GM19452 (cell line): Measurements from ENCODE around the gene VAV3.
"Not testable (repeated sequence)": the region's sequence is repeated elsewhere in the genome, so short reads cannot be mapped to it uniquely, and the experiment has no call there.

Experiments used
- ATAC-seq: cut with Tn5 transposase; IDR thresholded peaks from one replicate; pipeline ENCODE4 v1.9.1; 2021; ENCODE audit not compliant: unreplicated experiment

VAV3 gene

DNA sequence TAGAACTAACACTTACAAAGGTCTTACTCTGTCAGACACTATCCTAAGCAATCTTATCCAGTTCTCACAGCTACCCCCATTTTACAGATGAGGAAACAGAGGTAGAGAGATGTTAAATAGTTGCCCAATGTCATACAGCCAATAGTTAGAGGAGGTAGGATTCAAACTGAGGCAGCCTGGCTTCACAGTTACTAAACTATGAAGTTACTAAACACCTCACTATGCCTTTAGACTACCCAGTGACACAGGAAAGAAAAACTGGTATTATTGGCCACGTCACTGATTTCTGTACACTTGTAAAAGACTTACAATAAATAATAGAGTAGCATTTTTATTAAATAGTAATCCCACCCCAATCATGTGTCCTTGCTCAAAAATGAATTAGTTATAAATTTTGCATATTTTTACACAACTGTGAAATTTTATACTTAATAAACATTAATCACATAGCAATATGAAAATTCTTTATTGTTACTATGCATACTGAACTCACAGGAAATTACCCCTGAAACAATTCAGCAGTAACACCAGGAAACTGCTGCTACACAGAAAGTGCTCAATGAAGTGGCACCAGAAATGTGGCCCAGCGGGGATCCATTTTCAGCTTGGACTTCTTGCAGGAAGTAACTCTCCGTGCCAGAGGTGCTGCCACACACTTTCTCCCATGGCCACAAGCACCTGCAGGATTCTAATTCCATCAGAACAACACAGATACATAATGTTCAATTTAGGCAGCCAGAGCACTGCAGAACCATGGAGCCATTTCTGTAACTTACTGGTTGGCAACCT, 69.4 kb downstream of the VAV3 start:
- ATAC-seq: no peak

- ATAC-seq: no peak
These were observed 70.4 kb downstream of the VAV3 start for GRCh38 chr1:107894605-107895004.

DNA sequence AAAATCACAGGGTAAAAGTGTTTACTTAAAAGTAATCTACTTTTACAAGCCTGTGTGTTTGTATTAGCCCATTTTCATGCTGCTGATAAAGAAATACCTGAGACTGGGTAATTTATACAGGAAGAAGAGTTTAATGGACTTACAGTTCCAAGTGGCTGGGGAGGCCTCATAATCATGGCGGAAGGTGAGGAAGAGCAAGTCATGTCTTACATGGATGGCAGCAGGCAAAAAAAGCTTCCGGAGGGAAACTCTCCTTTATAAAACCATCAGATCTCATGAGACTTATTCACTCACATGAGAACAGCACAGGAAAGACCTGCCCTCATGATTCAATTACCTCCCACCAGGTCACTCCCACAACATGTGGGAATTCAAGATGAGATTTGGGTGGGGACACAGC, 71.6 kb downstream of the VAV3 start:
- ATAC-seq: not testable (repeated sequence)

DNA sequence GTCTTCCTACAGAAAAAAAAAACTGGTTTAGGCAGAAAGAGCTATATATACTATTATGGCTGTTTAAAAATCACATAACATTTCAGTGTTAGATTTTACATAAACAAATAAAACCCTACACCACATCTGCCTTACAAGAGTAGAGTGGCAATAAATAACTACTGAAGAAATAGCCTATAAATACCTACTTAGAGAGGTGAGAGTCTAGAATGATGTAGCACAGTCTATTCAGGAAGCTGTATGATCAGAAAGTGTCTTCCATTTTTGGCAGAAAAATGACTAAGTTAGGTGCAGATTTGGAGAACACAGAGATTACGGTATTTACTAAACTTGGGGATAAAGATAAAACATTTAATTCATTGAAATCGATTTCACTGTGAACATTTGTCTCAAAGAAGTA, 75.5 kb downstream of the VAV3 start:
- ATAC-seq: no peak

DNA sequence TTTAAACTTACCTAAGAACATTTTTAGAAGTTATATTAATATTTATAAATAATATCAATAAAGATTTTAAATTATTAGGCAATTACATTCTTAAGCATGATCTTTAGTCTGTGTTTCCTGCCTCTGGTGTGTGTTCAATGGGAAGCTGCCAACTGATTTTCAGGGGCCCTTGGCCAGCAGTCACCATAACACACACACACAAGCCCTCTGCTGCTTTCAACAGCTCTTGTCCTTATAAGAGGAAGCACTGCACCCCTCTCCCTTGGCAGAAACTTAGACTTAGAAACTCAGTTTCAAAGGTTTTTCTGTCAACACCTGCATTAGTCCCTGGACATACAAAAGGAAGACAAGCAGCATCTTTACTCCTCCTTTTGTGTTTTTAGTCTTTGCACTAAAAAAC, 81.4 kb downstream of the VAV3 start:
- ATAC-seq: no peak

- no peak for ATAC-seq
These were observed 85.1 kb downstream of the VAV3 start for GRCh38 chr1:107879927-107880326.

DNA sequence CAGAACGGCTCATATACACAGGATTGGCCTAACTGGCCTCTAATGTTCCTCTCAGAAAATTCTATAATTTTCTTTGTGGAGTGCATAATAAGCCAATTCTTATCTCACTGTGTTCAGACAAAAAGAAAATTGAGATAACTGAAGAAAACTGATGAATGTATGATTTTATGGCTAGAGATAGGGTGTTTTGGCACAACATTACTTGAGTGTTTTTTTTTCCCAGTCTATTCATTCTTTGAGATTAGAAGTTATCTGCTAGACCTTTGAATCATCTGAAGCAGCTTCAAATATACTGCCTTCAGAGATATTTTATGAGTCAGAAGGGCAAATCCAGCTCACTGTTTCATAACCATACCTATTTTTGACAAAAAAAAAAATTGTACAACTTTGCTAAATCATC, 85.6 kb downstream of the VAV3 start:
- ATAC-seq: no peak

DNA sequence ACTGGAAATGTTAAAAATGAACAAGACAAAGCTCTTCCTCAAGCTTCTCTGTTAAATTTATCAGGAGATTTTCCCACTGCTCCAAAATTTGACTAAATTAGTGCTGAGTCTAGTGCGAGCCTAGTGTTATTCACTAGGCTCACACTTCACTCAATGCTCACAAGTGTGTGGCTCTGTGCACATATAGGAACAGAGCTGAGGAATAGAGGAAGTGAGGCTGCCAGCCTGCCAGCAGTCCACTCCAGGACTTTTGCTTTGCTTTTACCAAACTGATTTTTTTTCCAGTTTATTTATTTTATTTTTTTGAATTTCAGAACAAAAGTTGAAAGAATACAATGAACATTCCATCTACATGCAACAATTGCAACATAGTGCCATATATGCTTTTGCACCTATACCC, 87.2 kb downstream of the VAV3 start:
- no peak for ATAC-seq

GRCh38 chr1:107877092-107877491, 87.9 kb downstream of the VAV3 start:
- no peak for ATAC-seq

DNA sequence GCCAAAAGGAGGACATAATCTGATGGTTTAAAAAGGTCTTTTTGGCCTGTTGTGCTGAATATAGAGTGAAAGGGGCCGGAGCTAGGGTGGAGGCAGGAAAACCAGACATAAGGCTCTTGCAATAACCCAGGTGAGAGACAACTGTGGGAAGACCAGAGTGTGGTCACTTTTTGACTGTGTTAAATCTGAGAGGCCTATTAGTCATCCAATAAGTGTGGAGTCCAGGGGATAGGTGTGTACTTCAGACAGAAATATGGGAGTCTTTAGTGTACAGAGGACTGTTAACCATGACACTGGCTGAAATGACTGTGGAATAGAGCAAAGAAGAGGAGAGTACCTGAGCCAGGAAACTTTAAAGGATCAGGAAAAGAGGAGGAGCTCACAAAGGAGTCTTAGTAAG, 89.3 kb downstream of the VAV3 start:
- no peak for ATAC-seq

DNA sequence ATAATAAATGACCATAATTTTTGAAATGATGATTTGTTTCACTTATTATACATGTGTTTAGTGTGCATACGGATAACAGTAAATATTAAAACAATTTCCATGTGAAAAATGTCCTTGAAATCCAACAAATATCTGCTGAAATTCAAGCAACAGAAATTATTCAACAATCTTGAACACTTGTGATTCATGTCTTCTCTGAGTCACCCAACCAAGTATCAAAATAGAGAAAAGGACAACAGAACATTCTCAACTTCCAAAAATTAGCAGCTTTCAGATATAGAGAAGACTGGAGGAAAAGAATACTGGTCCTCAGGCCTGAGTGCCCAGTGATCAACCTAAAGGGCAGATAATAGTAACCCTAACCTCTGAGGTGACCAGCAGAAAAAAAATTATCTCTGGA, 90.8 kb downstream of the VAV3 start:
- no peak for ATAC-seq

DNA sequence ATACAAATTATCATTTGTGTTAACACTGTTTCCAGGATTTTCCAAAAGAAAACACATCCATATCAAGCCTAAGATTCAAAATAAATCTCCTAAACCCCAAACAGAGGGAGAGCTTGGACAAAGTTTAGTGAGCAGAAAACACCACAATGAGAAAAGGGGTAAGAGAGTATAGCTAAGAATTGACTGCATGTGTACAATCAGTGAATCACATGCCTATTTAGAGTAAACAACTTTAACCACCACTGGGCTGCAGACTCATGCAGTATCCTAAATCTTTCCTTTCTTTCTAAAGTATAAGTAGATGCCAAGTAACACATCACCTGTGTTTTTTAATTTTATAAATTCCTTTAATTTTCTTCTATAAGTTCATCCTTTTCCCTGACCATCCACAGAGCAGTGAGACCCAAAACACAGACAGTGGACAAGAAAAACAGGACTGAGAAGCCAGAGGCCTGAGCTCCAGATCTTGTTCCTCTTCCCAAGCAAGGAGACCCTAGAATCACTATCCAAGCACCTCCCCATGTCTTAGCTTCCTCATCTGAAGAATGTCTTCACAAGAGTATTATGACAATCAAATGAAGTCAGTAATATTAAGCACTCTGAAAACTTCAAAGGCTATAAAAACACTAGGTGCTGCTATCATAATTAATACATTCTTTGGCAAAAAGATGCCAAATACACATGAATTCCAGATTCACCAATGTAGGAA, 93.1 kb downstream of the VAV3 start:
- no peak for ATAC-seq

GRCh38 chr1:107871259-107871658, 93.7 kb downstream of the VAV3 start:
- ATAC-seq: no peak

GRCh38 chr1:107870696-107871095, 94.3 kb downstream of the VAV3 start:
- no peak for ATAC-seq

DNA sequence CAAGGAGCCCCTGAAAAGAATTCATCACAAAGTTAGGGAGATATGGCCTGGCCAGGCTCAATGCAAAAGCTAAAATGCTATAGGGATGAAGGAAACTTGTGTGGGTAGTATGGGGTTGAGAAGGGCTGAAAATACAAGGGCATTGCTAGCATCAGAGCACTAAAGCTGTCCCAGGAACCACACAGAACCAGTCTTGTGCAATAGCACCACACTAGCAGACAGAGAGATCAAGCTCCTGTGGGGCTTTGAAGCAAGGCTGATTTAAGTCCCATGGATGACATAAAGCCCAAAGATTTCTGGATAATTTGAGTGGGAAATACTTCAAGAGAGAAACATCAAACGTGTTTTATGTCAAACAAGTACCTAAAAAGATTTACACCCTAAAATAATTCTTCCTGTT, 97.1 kb downstream of the VAV3 start:
- no peak for ATAC-seq

GRCh38 chr1:107867422-107867821, 97.6 kb downstream of the VAV3 start:
- ATAC-seq: no peak

DNA sequence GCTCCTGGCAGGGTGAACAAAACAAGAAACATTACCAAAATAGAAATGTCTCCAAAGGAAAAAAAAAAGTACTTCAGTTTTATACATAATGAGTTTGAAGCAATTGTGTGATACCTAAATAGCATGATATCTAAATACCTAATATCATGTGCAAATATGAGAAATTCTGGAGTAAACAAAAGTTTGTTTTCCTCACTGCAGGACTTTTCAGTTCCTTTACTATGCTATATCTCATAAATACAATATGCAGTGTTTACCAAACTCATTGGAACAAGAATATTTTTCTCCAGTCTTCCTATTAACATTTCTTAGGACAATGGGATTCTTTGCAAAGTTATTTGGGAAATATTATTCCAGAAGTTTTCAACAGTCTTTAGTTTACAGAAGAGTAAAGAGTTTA, 98.1 kb downstream of the VAV3 start:
- no peak for ATAC-seq

DNA sequence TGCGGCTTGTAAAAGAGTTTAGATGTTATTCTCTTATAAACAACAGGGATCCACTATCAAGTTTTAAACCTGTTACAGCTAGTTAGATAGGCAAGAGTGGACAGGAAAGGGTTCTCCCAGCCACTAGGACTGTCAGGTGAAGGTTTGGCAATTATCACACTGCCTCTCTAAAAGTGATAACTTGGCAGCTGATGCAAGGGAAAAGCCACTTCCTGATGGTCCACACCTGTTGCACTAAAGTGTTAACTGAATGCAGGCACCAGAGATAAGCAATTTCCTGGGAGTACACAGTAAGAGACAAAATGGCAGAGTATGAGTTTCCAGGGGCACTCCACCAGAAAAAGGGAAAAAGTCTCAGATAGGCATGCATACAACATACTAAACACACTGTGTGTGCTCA, 99.4 kb downstream of the VAV3 start:
- ATAC-seq: no peak

DNA sequence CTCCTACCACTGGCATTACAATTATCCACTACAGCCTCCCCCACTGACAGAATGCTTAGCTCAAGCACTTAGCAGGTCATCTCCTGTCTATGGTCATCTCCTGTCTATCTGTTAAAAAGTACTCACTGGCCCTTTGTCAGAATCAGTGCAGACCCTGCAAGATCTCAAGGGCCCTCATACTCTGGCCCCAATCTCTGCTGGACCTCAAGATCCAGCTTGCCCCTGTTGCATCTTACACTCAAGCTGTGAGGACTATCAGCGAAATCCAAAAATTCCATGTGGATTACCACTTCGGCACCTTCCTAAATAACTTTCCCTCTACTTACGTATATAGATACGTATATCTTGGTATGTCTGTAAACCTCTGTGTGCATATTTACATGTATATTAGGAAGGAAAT, 101.6 kb downstream of the VAV3 start:
- no peak for ATAC-seq

DNA sequence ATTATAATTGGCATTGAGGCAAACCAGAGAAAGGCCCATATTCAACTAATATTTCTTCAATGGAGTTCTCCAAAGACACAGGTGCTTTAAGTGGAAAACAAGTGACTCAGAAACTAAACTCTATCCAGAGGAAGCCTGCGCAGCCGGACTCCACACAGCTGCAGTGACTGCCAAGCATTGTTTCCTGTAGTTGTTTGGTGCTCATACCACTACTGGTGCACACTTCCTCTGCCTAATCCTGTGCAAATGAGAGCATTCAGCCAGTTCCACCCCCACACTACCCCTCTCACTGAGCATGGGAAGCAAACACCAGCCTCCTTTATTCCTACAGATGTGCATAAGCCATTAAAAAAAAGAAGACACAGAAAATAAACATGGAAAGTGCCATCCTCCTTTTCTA, 102.9 kb downstream of the VAV3 start:
- no peak for ATAC-seq

GRCh38 chr1:107858323-107858722, 106.7 kb downstream of the VAV3 start:
- no peak for ATAC-seq

GRCh38 chr1:107851418-107851817, 113.6 kb downstream of the VAV3 start:
- no peak for ATAC-seq
